Nephron (organoid): ENCODE results near the gene C10orf71.

Experiments
- H3K27ac Mint-ChIP-seq, 3 experiments: 2 replicates each; pipeline ENCODE4 v1.8.0; 2020; ENCODE audit warnings: mixed read lengths in 3 of 3, mild to moderate bottlenecking in 2 of 3, moderate library complexity in 1 of 3
- H3K27me3 Mint-ChIP-seq: 2 replicates; pipeline ENCODE4 v1.8.0; 2021; ENCODE audit warnings: low read depth, mild to moderate bottlenecking, moderate library complexity, mixed read lengths
- H3K36me3 Mint-ChIP-seq: 2 replicates; pipeline ENCODE4 v1.8.0; 2020; ENCODE audit warnings: low read depth, mixed read lengths
- H3K4me1 Mint-ChIP-seq: 2 replicates; pipeline ENCODE4 v1.8.0; 2020; ENCODE audit warnings: mixed read lengths
- H3K4me3 Mint-ChIP-seq, 3 experiments: 2 replicates each; pipeline ENCODE4 v1.8.0; 2020; ENCODE audit warnings: mild to moderate bottlenecking in 3 of 3, mixed read lengths in 3 of 3, moderate library complexity in 2 of 3
- H3K9me3 Mint-ChIP-seq: 2 replicates; pipeline ENCODE4 v1.8.0; 2020; ENCODE audit warnings: mixed read lengths
- CTCF ChIP-seq, 3 experiments: fragments of 200-600 bp; sonication (generic); IDR thresholded peaks; one replicate each; pipeline ENCODE4 v1.5.0; 2021; ENCODE audit warnings: antibody characterized with exemption in 3 of 3; ENCODE audit not compliant: unreplicated experiment in 3 of 3

Gene C10orf71

GRCh38 chr10:49347827-49348226 is 48.9 kb downstream of the C10orf71 start:
- no peak overlapping the region for H3K4me3 Mint-ChIP-seq
- H3K27ac Mint-ChIP-seq: no peak overlapping the region
- H3K36me3 Mint-ChIP-seq: no peaks in the 10 kb centered on the region
- no peaks in the 10 kb centered on the region for H3K4me1 Mint-ChIP-seq
- peaks cover 14% of the 10 kb centered on the region for H3K27me3 Mint-ChIP-seq
- no peak for TF ChIP-seq CTCF (IDR thresholded peaks at IDR 0.05; ENCODE audit: unreplicated experiment in 3 of 3)
- H3K9me3 Mint-ChIP-seq: peaks cover 12% of the 10 kb centered on the region

- Mint-ChIP-seq H3K27ac (no peak overlapping the region), H3K36me3 (no peaks in the 10 kb centered on the region), H3K9me3 (peaks cover 10% of the 10 kb centered on the region), H3K4me3 (no peak overlapping the region), H3K4me1 (no peaks in the 10 kb centered on the region), H3K27me3 (peaks cover 14% of the 10 kb centered on the region)
- TF ChIP-seq CTCF (IDR thresholded peaks at IDR 0.05; ENCODE audit: unreplicated experiment in 3 of 3): no peak
Observed at GRCh38 chr10:49348593-49348992, 49.6 kb downstream of the C10orf71 start.

GRCh38 chr10:49349390-49349789 is 50.4 kb downstream of the C10orf71 start:
- Mint-ChIP-seq H3K36me3 (no peaks in the 10 kb centered on the region), H3K27me3 (peaks cover 14% of the 10 kb centered on the region), H3K4me3 (no peak overlapping the region), H3K27ac (no peak overlapping the region), H3K9me3 (peaks cover 9% of the 10 kb centered on the region), H3K4me1 (no peaks in the 10 kb centered on the region)
- no peak for TF ChIP-seq CTCF (IDR thresholded peaks at IDR 0.05; ENCODE audit: unreplicated experiment in 3 of 3)

- TF ChIP-seq CTCF (IDR thresholded peaks at IDR 0.05; ENCODE audit: unreplicated experiment in 3 of 3): no peak
- H3K4me3 Mint-ChIP-seq: no peak overlapping the region
Observed at GRCh38 chr10:49350138-49350537, 51.2 kb downstream of the C10orf71 start.

GRCh38 chr10:49350846-49351532 is 52.0 kb downstream of the C10orf71 start:
- Mint-ChIP-seq H3K27ac (no peak overlapping the region), H3K4me1 (no peaks in the 10 kb centered on the region), H3K9me3 (peaks cover 9% of the 10 kb centered on the region), H3K36me3 (no peaks in the 10 kb centered on the region), H3K4me3 (no peak overlapping the region), H3K27me3 (peaks cover 19% of the 10 kb centered on the region)
- no peak for TF ChIP-seq CTCF (IDR thresholded peaks at IDR 0.05; ENCODE audit: unreplicated experiment in 3 of 3)

More at GRCh38 chr10:49350138-49350537, 51.2 kb downstream of the C10orf71 start:
- no peaks in the 10 kb centered on the region for H3K36me3 Mint-ChIP-seq
- H3K9me3 Mint-ChIP-seq: peaks cover 9% of the 10 kb centered on the region
- H3K4me1 Mint-ChIP-seq: no peaks in the 10 kb centered on the region
- H3K27ac Mint-ChIP-seq: no peak overlapping the region
- H3K27me3 Mint-ChIP-seq: peaks cover 16% of the 10 kb centered on the region

GRCh38 chr10:49351669-49352068 is 52.7 kb downstream of the C10orf71 start:
- Mint-ChIP-seq H3K4me3 (no peak overlapping the region), H3K27ac (no peak overlapping the region), H3K27me3 (peaks cover 13% of the 10 kb centered on the region), H3K4me1 (no peaks in the 10 kb centered on the region), H3K9me3 (peaks cover 9% of the 10 kb centered on the region), H3K36me3 (no peaks in the 10 kb centered on the region)
- no peak for TF ChIP-seq CTCF (IDR thresholded peaks at IDR 0.05; ENCODE audit: unreplicated experiment in 3 of 3)
